HCT116 (cell line): Measurements from ENCODE around the gene SAG.

ENCODE experiments used
- CEBPB ChIP-seq: IDR thresholded peaks from 2 replicates; pipeline ENCODE4 v1.6.1; 2012; ENCODE audit warnings: low read depth
- EZH2 ChIP-seq: fragments of 200-600 bp; sonication (generic); IDR thresholded peaks from 2 replicates; pipeline ENCODE4 v1.6.1; 2017; ENCODE audit warnings: antibody characterized with exemption, mixed run types
- EZH2phosphoT487 ChIP-seq: fragments of 200-600 bp; IDR thresholded peaks from 2 replicates; pipeline ENCODE4 v1.6.1; 2018; ENCODE audit warnings: antibody characterized with exemption, borderline replicate concordance
- MAX ChIP-seq: IDR thresholded peaks from 2 replicates; pipeline ENCODE4 v1.6.1; 2012
- POLR2A ChIP-seq: IDR thresholded peaks from 2 replicates; pipeline ENCODE4 v1.7.0; 2011; ENCODE audit warnings: borderline replicate concordance; ENCODE audit not compliant: insufficient read depth, insufficient read length; ENCODE audit errors: extremely low read depth
- POLR2AphosphoS5 ChIP-seq: IDR thresholded peaks from 2 replicates; pipeline ENCODE4 v1.6.1; 2011; ENCODE audit warnings: mild to moderate bottlenecking, low read depth, low read length, moderate library complexity
- RAD21 ChIP-seq: IDR thresholded peaks from 2 replicates; pipeline ENCODE4 v1.6.1; 2012; ENCODE audit warnings: low read depth, mild to moderate bottlenecking
- SP1 ChIP-seq: IDR thresholded peaks from 2 replicates; pipeline ENCODE4 v1.6.1; 2012; ENCODE audit warnings: low read depth
- YY1 ChIP-seq: IDR thresholded peaks from 2 replicates; pipeline ENCODE4 v1.6.1; 2011; ENCODE audit warnings: low read length, low read depth, moderate library complexity, mild to moderate bottlenecking; ENCODE audit not compliant: insufficient replicate concordance; ENCODE audit errors: extremely low read depth
- TF ChIP-seq, protein P1 (sequence below), 3 experiments: fragments of 200-600 bp in 1 of 3; sonication (generic) in 1 of 3; IDR thresholded peaks in 2 of 3; conservative IDR thresholded peaks in 1 of 3; 2 replicates each; pipeline ENCODE4 v1.5.1; 2012 to 2017; ENCODE audit warnings: low read depth in 2 of 3, low read length in 2 of 3, antibody characterized with exemption in 1 of 3, borderline replicate concordance in 1 of 3, control low read depth in 1 of 3, mild to moderate bottlenecking in 1 of 3, mixed read lengths in 1 of 3, mixed run types in 1 of 3, moderate library complexity in 1 of 3; ENCODE audit not compliant: insufficient read depth in 1 of 3
- TF ChIP-seq, protein P2 (sequence below): IDR thresholded peaks from 2 replicates; pipeline ENCODE4 v1.6.1; 2012; ENCODE audit warnings: low read depth

- no peak for TF ChIP-seq POLR2A
- TF ChIP-seq CEBPB: no peak
- TF ChIP-seq YY1: no peak
- TF ChIP-seq, protein P1, sequence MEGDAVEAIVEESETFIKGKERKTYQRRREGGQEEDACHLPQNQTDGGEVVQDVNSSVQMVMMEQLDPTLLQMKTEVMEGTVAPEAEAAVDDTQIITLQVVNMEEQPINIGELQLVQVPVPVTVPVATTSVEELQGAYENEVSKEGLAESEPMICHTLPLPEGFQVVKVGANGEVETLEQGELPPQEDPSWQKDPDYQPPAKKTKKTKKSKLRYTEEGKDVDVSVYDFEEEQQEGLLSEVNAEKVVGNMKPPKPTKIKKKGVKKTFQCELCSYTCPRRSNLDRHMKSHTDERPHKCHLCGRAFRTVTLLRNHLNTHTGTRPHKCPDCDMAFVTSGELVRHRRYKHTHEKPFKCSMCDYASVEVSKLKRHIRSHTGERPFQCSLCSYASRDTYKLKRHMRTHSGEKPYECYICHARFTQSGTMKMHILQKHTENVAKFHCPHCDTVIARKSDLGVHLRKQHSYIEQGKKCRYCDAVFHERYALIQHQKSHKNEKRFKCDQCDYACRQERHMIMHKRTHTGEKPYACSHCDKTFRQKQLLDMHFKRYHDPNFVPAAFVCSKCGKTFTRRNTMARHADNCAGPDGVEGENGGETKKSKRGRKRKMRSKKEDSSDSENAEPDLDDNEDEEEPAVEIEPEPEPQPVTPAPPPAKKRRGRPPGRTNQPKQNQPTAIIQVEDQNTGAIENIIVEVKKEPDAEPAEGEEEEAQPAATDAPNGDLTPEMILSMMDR (IDR thresholded peaks at IDR 0.05 in 2 of 3, conservative IDR thresholded peaks at IDR 0.05 in 1 of 3; ENCODE audit: borderline replicate concordance in 1 of 3, insufficient read depth in 1 of 3, low read depth in 2 of 3, low read length in 2 of 3): no peak
- TF ChIP-seq, protein P2, sequence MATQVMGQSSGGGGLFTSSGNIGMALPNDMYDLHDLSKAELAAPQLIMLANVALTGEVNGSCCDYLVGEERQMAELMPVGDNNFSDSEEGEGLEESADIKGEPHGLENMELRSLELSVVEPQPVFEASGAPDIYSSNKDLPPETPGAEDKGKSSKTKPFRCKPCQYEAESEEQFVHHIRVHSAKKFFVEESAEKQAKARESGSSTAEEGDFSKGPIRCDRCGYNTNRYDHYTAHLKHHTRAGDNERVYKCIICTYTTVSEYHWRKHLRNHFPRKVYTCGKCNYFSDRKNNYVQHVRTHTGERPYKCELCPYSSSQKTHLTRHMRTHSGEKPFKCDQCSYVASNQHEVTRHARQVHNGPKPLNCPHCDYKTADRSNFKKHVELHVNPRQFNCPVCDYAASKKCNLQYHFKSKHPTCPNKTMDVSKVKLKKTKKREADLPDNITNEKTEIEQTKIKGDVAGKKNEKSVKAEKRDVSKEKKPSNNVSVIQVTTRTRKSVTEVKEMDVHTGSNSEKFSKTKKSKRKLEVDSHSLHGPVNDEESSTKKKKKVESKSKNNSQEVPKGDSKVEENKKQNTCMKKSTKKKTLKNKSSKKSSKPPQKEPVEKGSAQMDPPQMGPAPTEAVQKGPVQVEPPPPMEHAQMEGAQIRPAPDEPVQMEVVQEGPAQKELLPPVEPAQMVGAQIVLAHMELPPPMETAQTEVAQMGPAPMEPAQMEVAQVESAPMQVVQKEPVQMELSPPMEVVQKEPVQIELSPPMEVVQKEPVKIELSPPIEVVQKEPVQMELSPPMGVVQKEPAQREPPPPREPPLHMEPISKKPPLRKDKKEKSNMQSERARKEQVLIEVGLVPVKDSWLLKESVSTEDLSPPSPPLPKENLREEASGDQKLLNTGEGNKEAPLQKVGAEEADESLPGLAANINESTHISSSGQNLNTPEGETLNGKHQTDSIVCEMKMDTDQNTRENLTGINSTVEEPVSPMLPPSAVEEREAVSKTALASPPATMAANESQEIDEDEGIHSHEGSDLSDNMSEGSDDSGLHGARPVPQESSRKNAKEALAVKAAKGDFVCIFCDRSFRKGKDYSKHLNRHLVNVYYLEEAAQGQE: no peak
- no peak for TF ChIP-seq RAD21
- TF ChIP-seq EZH2phosphoT487: no peak
- no peak for TF ChIP-seq EZH2
- TF ChIP-seq POLR2AphosphoS5: no peak
- TF ChIP-seq SP1: no peak
- TF ChIP-seq MAX: no peak
Measured at GRCh38 chr2:233275223-233275622, 32.4 kb upstream of the SAG start.
